Stimulated activated naive CD4-positive, alpha-beta T cell treated with Interleukin-2 at 50 U/mL for 16 hours (primary cell): Measurements from ENCODE around the gene PRAMEF9.
A peak's percentile ranks its signal among the peaks of the same experiment; 100 is the strongest.
"Not testable (repeated sequence)": the region's sequence is repeated elsewhere in the genome, so short reads cannot be mapped to it uniquely, and the experiment has no call there.

Experiments
- DNase-seq: peaks from one replicate; lab custom pipeline; 2025; lab: John Stamatoyannopoulos, UW

PRAMEF9 gene

DNA sequence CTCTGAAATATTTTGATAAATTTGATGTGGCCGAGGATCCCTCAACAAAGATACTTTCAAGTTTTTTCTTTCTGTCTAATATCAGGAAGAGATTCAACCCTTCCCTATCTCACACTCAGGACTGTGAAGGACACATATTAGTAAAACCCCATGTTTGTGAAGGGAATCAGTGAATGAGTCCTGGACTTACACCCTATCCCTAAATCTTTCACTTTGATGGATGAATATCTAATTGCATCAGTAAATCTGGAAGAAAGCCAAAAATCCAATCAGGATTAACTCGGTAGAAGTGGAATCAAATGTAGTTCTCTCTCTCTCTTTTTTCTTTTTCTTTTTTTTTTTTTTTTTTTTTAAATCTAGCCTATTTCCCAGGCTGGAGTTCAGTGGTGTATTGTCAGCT lies at the start of gene PRAMEF9:
Gene PRAMEF9 (plus strand): TSS at position 301 of the 400 bp plus-strand sequence. CDS start 3,433 bp downstream, outside the sequence.
- DNase-seq, result not testable (repeated sequence)

DNA sequence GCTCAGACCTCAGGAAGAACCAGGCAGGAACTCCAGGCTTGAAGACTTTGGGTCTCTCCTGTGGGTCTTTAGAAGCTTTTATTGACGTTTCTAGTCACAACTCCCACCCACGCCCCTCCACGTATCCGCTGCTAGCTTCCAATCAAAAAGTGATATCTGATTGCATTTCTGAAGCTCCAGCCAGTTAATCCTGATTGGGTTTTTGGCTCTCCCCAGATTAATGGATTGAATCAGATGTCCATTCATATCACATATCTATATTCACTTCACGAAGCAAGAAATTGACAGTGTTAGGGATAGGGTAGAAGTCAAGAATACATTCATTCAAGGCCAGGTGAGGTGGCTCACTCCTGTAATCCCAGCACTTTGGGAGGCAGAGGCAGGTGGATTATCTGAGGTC lies 15.7 kb upstream of the PRAMEF9 start, which contains the start of gene PRAMEF26:
Gene PRAMEF26 (minus strand): TSS at position 101 of the 400 bp plus-strand sequence. CDS start 2,914 bp downstream, outside the sequence.
- DNase-seq, result not testable (repeated sequence)

DNA sequence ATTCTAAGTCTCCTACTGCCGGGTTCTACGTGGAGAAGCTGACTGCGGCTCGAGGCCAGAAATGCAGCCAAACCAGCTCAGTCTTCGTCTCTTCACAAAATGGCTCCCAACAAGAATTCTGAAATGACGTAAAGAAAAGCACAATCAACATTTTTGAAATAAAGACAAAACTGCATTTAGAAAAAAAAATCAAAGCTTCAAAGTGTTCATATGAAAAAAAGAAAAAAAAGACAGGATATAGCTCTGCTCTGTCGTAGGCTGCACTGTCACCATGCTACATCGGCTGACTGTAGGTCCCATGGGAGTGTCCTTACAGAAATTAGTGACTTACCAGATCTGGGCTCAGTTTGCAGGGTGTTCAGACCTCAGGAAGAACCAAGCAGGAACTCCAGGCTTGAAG lies 6.1 kb upstream of the PRAMEF9 start, which contains the start of gene HNRNPCL4:
Gene HNRNPCL4 (minus strand): TSS at position 101 of the 400 bp plus-strand sequence. CDS start 164 bp downstream, outside the sequence.
- not testable (repeated sequence) for DNase-seq

DNA sequence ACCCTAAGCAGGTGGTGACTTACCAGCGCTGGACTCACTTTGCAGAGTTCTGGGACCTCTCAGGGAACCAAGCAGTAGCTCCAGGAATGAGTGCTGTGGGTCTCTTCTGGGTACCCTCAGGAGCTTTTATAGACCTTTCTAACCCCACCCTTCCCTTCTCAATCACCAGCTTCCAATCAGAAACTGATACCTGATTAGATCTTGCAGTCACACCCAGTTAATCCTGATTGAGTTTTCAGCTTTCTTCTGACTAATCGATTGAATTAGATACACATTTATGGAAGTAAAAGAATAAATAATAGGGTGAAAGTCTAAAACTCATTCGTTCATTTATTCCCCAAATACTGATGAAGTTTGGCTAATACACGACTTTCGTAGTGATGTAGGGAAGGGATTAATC lies 29.7 kb downstream of the PRAMEF9 start, which contains the start of gene PRAMEF13:
Gene PRAMEF13 (minus strand): TSS at position 101 of the 400 bp plus-strand sequence. CDS start 1,820 bp downstream, outside the sequence.
- not testable (repeated sequence) for DNase-seq

DNA sequence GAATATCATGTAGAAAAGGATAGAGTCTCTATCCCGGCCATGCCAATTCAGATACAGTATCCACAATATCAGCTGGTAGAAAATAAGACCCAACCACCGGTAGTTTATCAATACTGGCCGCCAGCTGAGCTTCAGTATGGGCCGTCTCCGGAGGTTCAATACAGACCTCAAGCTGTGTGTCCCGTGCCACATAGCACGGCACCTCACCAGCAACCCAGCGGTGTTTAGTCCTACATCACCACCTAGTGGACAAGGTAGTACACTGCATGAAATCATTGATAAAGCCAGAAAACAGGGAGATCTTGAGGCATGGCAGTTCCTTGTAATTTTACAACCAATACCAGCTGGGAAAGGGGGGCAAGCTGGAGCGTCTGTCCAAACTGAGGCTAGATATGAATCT lies 37.1 kb downstream of the PRAMEF9 start:
- not testable (repeated sequence) for DNase-seq

DNA sequence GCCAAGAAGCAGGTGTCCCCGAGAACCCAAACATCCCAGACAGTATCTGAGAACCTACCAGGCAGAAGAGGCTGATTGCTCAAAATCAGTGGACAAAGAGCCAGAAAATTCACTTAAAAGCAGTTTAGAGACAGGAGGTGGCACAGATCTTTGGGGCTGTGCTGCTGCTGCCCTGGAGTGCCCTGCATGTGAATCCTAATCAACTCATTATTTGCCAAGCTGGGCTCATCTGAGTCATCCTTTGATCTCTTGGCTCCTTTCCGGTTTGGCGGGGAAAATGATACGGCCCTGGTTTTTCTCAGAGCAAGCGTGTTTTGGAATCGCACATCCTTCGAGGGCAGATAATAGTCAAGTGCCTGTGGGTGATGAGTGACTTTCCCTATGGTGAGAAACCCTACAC lies 45.0 kb downstream of the PRAMEF9 start:
- not testable (repeated sequence) for DNase-seq

DNA sequence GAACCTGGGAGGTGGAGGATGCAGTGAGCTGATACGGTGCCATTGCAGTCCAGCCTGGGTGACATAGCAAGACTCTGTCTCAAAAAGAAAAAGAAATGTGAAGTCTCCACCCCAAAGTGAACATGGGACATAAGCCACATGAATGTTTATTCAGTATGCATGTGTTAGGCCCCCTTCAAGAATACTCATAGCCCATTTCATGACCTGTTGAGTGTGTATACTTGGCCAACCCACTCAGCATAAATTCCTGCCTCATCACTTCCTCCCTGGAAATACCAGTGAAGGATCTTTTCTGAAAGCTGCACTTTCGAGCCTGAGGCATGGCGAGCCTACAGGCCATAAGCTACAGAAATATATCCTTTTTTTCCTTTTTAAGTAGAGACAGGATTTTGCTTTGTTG lies 47.6 kb downstream of the PRAMEF9 start:
- DNase-seq, result not testable (repeated sequence)

DNA sequence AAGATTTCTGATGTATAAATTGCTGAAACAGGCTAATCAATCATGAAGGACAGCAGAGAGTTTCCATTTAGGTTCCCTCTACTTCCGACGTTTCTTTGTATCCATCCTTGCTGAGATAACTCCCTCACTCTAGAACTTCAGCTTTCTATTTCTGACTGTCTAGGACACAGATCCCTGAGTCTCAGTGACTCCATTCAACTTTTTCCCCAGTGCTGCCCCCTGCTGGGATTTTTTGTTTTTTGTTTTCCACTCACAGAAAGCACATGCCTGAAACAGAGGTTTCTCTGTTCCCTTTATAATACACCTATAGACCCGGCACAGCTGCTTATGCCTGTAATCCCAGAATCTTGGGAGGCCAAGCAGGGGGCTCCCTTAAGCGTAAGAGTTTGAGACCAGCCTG lies 51.1 kb downstream of the PRAMEF9 start:
- not testable (repeated sequence) for DNase-seq

DNA sequence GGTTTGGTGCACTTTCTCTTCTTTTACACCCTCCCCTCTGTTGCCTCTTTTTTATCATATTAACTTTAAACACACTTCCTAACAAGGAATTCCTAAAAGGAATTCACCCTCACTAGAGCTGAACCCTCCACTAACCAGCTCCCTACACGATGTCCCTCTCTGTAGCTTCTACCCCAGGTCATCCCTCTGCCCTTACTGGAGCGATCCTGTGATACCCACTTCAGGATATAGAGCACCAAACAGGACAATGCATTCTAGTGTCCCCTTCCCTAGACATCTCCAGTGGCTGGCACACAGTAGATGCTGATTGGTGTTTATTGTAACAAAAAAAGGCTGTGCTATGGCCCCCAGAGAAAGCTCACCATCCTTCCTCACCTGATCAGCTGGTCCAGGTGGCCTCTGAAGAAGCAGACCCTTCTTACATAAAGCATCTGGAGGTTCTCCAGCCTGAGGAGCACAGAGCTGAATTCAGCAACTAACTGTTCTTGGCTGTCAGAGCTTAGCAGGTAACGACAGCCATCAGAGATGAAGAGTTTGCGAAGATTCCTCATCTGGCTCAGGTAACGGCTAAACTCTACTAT lies 52.9 kb downstream of the PRAMEF9 start:
- DNase-seq, result no peak

DNA sequence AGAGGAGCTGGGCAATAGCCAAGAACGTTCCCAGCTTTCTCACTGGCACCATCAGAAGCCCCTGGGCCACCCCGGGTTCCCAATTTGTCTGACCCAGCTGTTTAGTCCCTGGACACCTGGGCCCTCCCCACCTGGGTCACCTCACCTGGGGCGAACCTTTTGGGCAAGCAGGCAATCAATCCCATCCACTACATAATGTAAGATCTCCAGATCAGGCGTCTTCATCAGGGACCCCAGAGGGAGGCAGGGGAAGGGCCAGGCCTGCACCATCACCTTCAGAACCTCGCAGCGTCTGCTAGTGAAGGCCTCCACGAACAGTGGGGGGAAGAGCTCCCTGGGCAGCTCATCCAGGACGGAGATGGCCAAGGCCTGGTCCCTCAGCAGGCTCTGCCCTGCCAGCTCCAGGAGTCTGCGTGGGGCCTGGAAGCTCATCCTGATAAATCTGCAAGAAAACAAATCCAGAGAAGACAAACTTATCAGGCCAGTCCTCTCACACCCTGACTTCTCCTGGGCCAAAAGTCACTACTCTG lies 54.1 kb downstream of the PRAMEF9 start, which contains the start of gene PRAMEF18:
Gene PRAMEF18 (minus strand): TSS at position 480 of the 530 bp plus-strand sequence. CDS start 48 bp downstream, at position 432.
- DNase-seq, result not testable (repeated sequence)

DNA sequence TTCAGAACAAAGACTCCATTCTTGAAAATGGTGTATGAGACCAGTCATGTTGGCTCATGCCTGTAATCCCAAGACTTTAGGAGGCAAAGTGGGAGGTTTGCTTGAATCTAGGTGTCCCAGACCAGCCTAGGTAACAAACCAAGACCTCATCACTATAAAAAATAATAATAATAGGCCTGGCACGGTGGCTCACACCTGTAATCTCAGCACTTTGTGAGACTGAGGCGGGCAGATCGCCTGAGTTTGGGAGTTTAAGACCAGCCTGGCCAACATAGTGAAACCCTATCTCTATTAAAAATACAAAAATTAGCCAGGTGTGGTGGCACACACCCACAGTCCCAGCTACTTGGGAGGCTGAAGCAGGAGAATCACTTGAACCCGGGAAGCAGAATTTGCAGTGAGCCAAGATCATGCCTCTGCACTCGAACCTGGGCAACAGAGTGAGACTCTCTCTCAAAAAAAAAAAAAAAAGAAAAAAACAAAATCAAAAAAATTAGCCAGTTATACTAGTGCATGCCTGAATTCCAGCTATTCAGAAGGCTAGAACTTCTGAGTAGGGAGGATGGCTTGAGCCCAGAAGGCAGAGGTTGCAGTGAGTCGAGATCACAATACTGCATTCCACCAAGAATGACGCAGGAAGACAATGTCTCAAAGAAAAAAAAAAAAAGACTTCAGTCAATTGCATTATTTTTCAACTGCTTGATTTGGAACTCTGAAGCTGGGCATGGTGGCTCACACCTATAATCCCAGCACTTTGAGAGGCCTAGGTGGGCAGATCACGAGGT lies 55.8 kb downstream of the PRAMEF9 start:
- DNase-seq, result not testable (repeated sequence)

DNA sequence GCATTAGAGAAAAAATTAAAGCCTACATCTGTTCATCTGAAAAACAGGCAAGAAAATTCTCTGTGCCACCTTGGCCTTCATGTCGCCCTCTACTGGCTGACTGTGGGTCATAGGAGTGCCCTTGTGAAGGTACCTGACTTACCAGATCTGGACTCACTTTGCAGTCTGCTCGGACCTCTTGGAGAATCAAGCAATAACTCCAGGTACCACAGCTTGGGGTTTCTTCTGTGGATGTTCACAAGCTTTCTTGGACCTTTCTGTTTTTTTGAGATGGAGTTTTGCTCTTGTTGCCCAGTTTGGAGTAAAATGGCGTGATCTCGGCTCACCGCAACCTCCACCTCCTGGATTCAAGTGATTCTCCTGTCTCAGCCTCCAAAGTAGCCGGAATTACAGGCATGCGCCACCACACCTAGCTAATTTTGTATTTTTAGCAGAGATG lies 56.7 kb downstream of the PRAMEF9 start:
- peak; percentile 6 for DNase-seq
